OCI-LY1 (cell line): ENCODE data around the gene CFAP221.

Source experiments
- H2AFZ ChIP-seq: fragments of 200-600 bp; sonication (generic), shearing (Covaris generic); 2 replicates; pipeline ENCODE4 v1.6.0; 2014; ENCODE audit warnings: antibody characterized with exemption, mild to moderate bottlenecking, low read length
- H3F3A ChIP-seq: fragments of 200-600 bp; sonication (generic), shearing (Covaris generic); 2 replicates; pipeline ENCODE4 v1.6.0; 2014; ENCODE audit warnings: mild to moderate bottlenecking, antibody characterized with exemption, low read length, moderate library complexity; ENCODE audit not compliant: insufficient read depth
- H3K27ac ChIP-seq: fragments of 200-600 bp; sonication (generic); 2 replicates; pipeline ENCODE4 v1.5.1; 2014; ENCODE audit warnings: low read length, mixed run types, mild to moderate bottlenecking, low read depth; ENCODE audit not compliant: poor library complexity, severe bottlenecking
- H3K27me3 ChIP-seq: fragments of 200-600 bp; sonication (generic); 2 replicates; pipeline ENCODE4 v1.6.0; 2014; ENCODE audit warnings: antibody characterized with exemption, mild to moderate bottlenecking, low read length, moderate library complexity; ENCODE audit not compliant: insufficient read depth
- H3K36me3 ChIP-seq: fragments of 200-600 bp; sonication (generic); 2 replicates; pipeline ENCODE4 v1.6.1; 2014; ENCODE audit warnings: mild to moderate bottlenecking, antibody characterized with exemption, low read length, moderate library complexity, mixed read lengths; ENCODE audit not compliant: insufficient read depth
- H3K4me1 ChIP-seq: fragments of 200-600 bp; sonication (generic); 2 replicates; pipeline ENCODE4 v1.5.1; 2014; ENCODE audit warnings: mild to moderate bottlenecking, low read length, moderate library complexity; ENCODE audit not compliant: insufficient read depth, severe bottlenecking
- H3K4me2 ChIP-seq: fragments of 200-600 bp; sonication (generic), shearing (Covaris generic); 2 replicates; pipeline ENCODE4 v1.6.1; 2014; ENCODE audit warnings: low read length
- H3K4me3 ChIP-seq: fragments of 200-600 bp; sonication (generic); 2 replicates; pipeline ENCODE4 v1.5.1; 2014; ENCODE audit warnings: low read length, low read depth, mild to moderate bottlenecking, mixed read lengths; ENCODE audit not compliant: poor library complexity, severe bottlenecking
- H3K79me2 ChIP-seq: fragments of 200-600 bp; shearing (Covaris generic); 2 replicates; pipeline ENCODE4 v1.6.1; 2016; ENCODE audit warnings: mixed run types, low read length, mixed read lengths; ENCODE audit not compliant: insufficient read depth
- H3K9ac ChIP-seq: fragments of 200-600 bp; sonication (generic), shearing (Covaris generic); 2 replicates; pipeline ENCODE4 v1.6.1; 2014; ENCODE audit warnings: mild to moderate bottlenecking, low read length, mixed read lengths
- H3K9me2 ChIP-seq: fragments of 200-600 bp; sonication (generic), shearing (Covaris generic); 2 replicates; pipeline ENCODE4 v1.6.1; 2014; ENCODE audit warnings: low read depth, mild to moderate bottlenecking, low read length, mixed read lengths
- H3K9me3 ChIP-seq: fragments of 200-600 bp; shearing (Covaris generic); 2 replicates; pipeline ENCODE4 v1.6.1; 2014; ENCODE audit warnings: low read length, mixed read lengths
- H4K20me1 ChIP-seq: fragments of 200-600 bp; sonication (generic), shearing (Covaris generic); 2 replicates; pipeline ENCODE4 v1.6.0; 2016; ENCODE audit warnings: mild to moderate bottlenecking, low read length; ENCODE audit not compliant: insufficient read depth
- EZH2 ChIP-seq: fragments of 200-600 bp; sonication (generic), shearing (Covaris generic); IDR thresholded peaks from 2 replicates; pipeline ENCODE4 v1.8.0; 2017; ENCODE audit warnings: borderline replicate concordance, mixed run types, mild to moderate bottlenecking, antibody characterized with exemption, low read length, moderate library complexity, mixed read lengths
- TF ChIP-seq, protein P1 (sequence below): fragments of 200-600 bp; sonication (generic), shearing (Covaris generic); IDR thresholded peaks from 2 replicates; pipeline ENCODE4 v1.5.1; 2017; ENCODE audit warnings: mild to moderate bottlenecking, antibody characterized with exemption, low read length, moderate library complexity, mixed read lengths

The CFAP221 gene

GRCh38 chr2:119591523-119591922, 47.3 kb downstream of the CFAP221 start:
- H3K4me2 ChIP-seq: no peak overlapping the region
- TF ChIP-seq, protein P1, sequence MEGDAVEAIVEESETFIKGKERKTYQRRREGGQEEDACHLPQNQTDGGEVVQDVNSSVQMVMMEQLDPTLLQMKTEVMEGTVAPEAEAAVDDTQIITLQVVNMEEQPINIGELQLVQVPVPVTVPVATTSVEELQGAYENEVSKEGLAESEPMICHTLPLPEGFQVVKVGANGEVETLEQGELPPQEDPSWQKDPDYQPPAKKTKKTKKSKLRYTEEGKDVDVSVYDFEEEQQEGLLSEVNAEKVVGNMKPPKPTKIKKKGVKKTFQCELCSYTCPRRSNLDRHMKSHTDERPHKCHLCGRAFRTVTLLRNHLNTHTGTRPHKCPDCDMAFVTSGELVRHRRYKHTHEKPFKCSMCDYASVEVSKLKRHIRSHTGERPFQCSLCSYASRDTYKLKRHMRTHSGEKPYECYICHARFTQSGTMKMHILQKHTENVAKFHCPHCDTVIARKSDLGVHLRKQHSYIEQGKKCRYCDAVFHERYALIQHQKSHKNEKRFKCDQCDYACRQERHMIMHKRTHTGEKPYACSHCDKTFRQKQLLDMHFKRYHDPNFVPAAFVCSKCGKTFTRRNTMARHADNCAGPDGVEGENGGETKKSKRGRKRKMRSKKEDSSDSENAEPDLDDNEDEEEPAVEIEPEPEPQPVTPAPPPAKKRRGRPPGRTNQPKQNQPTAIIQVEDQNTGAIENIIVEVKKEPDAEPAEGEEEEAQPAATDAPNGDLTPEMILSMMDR: no peak
- no peak for TF ChIP-seq EZH2
- no peaks in the 10 kb centered on the region for H3K4me1 ChIP-seq
- H3F3A ChIP-seq: no peaks in the 10 kb centered on the region
- no peaks in the 10 kb centered on the region for H3K27me3 ChIP-seq
- no peak overlapping the region for H2AFZ ChIP-seq
- H3K9ac ChIP-seq: no peak overlapping the region
- H3K9me3 ChIP-seq: no peaks in the 10 kb centered on the region
- no peaks in the 10 kb centered on the region for H3K36me3 ChIP-seq
- no peaks in the 10 kb centered on the region for H4K20me1 ChIP-seq
- H3K27ac ChIP-seq: no peak overlapping the region
- no peak overlapping the region for H3K4me3 ChIP-seq
- H3K9me2 ChIP-seq: no peaks in the 10 kb centered on the region
- no peaks in the 10 kb centered on the region for H3K79me2 ChIP-seq

GRCh38 chr2:119592436-119592835, 48.2 kb downstream of the CFAP221 start:
- no peaks in the 10 kb centered on the region for H3K9me2 ChIP-seq
- no peak overlapping the region for H3K27ac ChIP-seq
- no peak overlapping the region for H3K4me2 ChIP-seq
- H3K9me3 ChIP-seq: no peaks in the 10 kb centered on the region
- no peaks in the 10 kb centered on the region for H3F3A ChIP-seq
- no peak overlapping the region for H3K9ac ChIP-seq
- H3K27me3 ChIP-seq: no peaks in the 10 kb centered on the region
- TF ChIP-seq, protein P1: no peak
- TF ChIP-seq EZH2: no peak
- H3K4me1 ChIP-seq: no peaks in the 10 kb centered on the region
- H3K79me2 ChIP-seq: no peaks in the 10 kb centered on the region
- H4K20me1 ChIP-seq: no peaks in the 10 kb centered on the region
- no peak overlapping the region for H3K4me3 ChIP-seq
- H2AFZ ChIP-seq: no peak overlapping the region
- H3K36me3 ChIP-seq: no peaks in the 10 kb centered on the region

GRCh38 chr2:119596638-119597037, 52.4 kb downstream of the CFAP221 start:
- Histone ChIP-seq H3K9ac (no peak overlapping the region), H3K9me2 (no peaks in the 10 kb centered on the region), H3K4me1 (no peaks in the 10 kb centered on the region), H2AFZ (no peak overlapping the region), H3F3A (no peaks in the 10 kb centered on the region), H3K9me3 (no peaks in the 10 kb centered on the region), H3K27ac (no peak overlapping the region), H3K79me2 (no peaks in the 10 kb centered on the region), H4K20me1 (no peaks in the 10 kb centered on the region), H3K36me3 (no peaks in the 10 kb centered on the region), H3K27me3 (no peaks in the 10 kb centered on the region), H3K4me2 (no peak overlapping the region), H3K4me3 (no peak overlapping the region)
- TF ChIP-seq, protein P1: no peak
- no peak for TF ChIP-seq EZH2
